ENCODE data around the gene ERC2.

ERC2 gene

GRCh38 chr3:55650011-55650410, 818.3 kb downstream of the ERC2 start:
- DNase-seq, result no peak

- DNase-seq, result no peak
Measured at GRCh38 chr3:55649554-55649953, 818.7 kb downstream of the ERC2 start.

- DNase-seq, result no peak
Measured at GRCh38 chr3:55648591-55649318, 819.5 kb downstream of the ERC2 start.

- no peak for DNase-seq
Measured at GRCh38 chr3:55647670-55648069, 820.6 kb downstream of the ERC2 start.

GRCh38 chr3:55647063-55647462, 821.2 kb downstream of the ERC2 start:
- no peak for DNase-seq

- no peak for DNase-seq
Measured at GRCh38 chr3:55646121-55646520, 822.1 kb downstream of the ERC2 start.

- DNase-seq, result no peak
Measured at GRCh38 chr3:55645422-55645821, 822.8 kb downstream of the ERC2 start.

GRCh38 chr3:55643283-55643682, 825.0 kb downstream of the ERC2 start:
- no peak for DNase-seq

GRCh38 chr3:55641964-55642363, 826.3 kb downstream of the ERC2 start:
- no peak for DNase-seq

GRCh38 chr3:55639896-55640765, 828.1 kb downstream of the ERC2 start:
- DNase-seq, result no peak

- no peak for DNase-seq
Measured at GRCh38 chr3:55639143-55639542, 829.1 kb downstream of the ERC2 start.

GRCh38 chr3:55637906-55638638, 830.2 kb downstream of the ERC2 start:
- no peak for DNase-seq

- no peak for DNase-seq
Measured at GRCh38 chr3:55636300-55637195, 831.7 kb downstream of the ERC2 start.

- DNase-seq, result no peak
Measured at GRCh38 chr3:55634345-55634744, 833.9 kb downstream of the ERC2 start.

GRCh38 chr3:55633333-55633732, 834.9 kb downstream of the ERC2 start:
- no peak for DNase-seq

GRCh38 chr3:55631766-55632331, 836.4 kb downstream of the ERC2 start:
- no peak for DNase-seq

- no peak for DNase-seq
Measured at GRCh38 chr3:55630921-55631299, 837.4 kb downstream of the ERC2 start.

GRCh38 chr3:55630280-55630920, 837.9 kb downstream of the ERC2 start:
- no peak for DNase-seq

- no peak for DNase-seq
Measured at GRCh38 chr3:55629432-55629831, 838.8 kb downstream of the ERC2 start.

- DNase-seq, result no peak
Measured at GRCh38 chr3:55626279-55626665, 842.0 kb downstream of the ERC2 start.

- DNase-seq, result no peak
Measured at GRCh38 chr3:55624238-55624637, 844.0 kb downstream of the ERC2 start.

GRCh38 chr3:55623786-55624185, 844.5 kb downstream of the ERC2 start:
- DNase-seq, result no peak
